Activated naive CD8-positive, alpha-beta T cell treated with anti-CD3 and anti-CD28 coated beads, Interleukin-2, amount 50 U/mL, for 16 hours (primary cell): ENCODE data around the gene SLC12A7.
"Not testable (repeated sequence)": the region's sequence is repeated elsewhere in the genome, so short reads cannot be mapped to it uniquely, and the experiment has no call there.

Source experiments
- DNase-seq: peaks from one replicate; pipeline ENCODE4 v3.0.0-alpha.2; 2020; ENCODE audit warnings: low read depth, low spot score

The SLC12A7 gene

DNA sequence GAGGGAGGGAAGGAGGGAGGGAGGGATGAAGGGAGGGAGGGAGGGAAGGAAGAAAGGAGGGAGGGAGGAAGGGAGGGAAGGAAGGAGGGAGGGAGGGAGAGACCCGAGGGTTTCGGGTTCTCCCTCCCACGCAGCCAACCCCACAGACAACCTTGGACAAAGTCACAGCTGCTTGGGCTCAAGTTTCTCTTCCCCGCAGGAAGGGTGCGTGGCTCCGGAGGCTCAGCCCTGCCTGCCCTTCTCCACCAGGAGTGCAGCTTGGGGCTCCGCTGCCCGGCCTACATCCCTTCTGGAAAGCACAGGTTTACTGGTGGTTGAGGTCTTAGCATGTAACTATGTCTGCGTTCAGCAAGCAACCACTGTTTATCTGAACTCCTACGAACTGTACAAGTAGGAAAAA, 15.0 kb downstream of the SLC12A7 start:
- DNase-seq, result no peak

DNA sequence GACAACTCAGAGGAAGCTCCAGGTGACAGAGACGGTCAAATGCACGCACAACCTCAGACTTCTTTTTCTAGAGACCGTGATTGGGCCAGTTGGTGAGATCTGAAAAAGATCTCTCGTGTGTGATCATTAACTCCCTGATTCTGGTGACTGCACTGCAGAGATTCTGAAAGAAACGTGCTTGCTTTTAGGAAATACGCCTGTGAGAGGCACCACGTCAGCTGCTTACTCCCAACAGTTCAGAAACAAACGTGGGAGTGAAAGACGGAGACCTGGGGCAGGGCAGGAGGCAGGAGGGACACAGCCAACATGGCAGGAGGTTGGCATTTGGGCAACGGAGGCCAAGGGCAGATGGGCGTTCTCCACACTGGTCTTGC, 15.9 kb downstream of the SLC12A7 start:
- no peak for DNase-seq

DNA sequence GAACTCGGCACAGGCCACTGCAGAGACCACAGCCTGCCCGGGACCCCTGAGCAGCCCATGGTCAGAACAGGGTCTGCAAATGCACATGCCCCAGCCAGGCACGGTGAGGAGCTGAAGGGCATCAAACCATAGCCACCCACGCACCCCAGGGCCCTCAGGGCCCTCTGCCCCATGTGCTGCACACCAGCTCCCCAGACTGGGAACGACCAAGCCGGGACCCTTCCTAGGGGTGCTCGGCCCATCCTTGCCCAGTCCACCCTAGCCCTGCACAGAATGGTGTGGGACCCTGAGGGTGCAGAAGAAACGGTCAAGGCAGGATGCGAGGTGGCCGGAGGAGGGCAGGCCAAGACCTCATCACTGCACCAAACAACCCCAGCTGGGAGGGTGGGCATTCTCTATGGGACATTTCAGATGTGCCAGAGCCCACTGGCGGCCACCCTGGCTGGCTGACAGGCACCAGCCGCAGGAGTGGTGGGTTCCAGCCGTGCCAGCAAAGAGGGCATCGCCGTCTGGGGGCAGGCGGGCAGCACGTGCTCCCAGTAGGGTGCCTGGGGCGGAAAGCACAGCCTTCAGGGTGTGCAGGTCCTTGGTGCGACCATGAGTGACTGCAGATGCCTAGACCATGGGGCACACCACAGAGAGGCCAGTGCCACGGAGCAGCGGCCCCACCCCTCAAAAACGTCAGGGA, 16.4 kb downstream of the SLC12A7 start:
- no peak for DNase-seq

DNA sequence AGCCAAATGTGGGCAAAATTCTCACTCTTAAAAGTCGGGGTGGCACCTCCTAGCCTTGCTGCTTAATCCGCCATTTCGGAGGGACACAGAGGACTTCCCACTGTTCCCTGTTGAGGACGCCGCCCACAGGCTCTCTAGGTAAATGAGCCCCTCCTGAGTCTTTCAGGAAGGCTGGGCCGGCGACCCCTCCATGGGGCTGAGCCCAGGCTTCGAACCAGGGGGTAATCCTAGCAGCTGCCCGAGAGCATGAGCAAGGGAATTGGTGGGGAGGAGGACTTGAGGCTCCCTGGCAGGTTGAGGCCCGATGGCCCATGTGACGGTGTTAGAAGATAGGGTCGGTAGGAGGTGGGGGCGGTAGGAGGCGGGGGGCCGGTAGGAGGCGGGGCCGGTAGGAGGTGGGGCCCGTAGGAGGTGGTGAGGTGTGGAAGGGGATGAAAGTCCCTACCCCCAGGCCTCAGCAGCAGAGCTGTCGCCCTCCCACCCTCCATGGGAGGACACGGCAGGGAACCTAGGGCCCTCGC, 17.1 kb downstream of the SLC12A7 start:
- no peak for DNase-seq

DNA sequence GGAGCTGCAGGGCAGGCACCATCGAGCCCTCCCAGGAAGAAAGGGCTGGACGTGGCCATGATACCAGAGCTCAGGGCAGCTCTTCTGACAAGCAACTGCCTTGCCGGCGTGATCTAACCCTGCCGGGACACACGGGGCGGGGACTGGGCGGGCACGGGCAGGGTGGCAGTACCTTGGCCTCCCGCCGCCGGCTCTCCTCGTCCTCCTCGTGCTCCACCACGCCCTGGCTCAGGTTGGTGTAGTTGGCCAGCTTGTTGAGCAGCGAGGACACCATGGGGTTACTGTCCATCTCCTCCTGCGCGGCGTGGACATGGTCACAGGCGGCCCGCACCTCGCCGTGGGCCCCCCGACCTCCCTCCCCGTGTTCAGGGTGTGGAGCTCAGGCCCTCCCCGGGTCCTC, 18.5 kb downstream of the SLC12A7 start:
- DNase-seq, result no peak

DNA sequence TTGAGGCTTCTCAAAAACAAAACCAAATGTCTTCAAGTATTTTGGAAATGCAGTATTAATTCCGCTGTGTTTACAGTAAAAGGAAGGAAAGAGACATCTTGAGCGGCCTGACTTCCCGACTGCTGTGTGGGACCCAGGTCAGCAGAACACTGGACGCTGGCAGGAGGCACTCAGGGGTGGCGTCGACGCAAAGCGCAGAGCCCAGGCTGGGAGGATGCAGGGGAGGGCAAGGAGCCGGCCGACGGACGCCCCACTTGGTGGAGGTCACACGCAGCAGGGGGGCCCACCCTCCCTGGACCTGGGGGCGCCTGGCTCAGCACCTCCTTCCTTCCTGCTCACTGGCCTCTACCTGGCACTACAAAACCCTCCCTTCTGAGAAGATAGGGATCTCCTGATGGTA, 19.7 kb downstream of the SLC12A7 start:
- DNase-seq, result no peak

DNA sequence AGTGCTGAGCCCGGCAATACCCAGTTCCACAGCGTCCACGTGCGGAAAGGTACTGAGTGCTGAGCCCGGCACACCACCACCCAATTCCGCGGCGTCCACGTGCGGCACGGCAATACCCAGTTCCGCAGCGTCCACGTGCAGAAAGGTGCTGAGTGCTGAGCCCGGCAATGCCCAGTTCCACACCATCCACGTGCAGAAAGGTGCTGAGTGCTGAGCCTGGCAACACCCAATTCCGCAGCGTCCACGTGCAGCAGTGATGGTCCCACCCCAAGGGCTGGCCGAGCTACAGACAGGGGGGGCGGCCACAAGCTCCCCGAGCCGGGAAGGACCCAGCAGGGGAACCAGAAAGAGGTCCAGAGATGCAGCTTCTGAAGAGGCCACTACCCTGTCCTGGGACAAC, 20.2 kb downstream of the SLC12A7 start:
- no peak for DNase-seq

DNA sequence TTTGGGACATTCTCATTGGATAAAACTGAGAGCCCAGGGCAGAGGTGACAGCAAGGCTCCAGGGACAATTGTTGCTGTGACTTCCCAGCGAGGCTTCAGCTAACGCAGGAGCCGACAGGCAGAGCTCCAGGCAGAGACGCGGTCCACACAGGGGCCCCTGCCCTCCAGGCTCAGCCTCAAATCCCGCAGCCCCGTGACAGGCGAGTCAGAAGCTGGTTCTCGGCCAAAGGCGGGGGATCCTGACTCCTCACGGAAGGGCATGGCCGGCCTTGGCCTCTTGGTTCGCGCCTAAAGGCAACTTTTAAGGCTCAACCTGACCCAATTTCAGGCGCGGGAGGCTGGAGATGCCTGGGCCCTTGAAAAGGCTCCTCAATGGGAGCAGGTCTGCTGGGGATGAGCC, 21.3 kb downstream of the SLC12A7 start:
- no peak for DNase-seq

DNA sequence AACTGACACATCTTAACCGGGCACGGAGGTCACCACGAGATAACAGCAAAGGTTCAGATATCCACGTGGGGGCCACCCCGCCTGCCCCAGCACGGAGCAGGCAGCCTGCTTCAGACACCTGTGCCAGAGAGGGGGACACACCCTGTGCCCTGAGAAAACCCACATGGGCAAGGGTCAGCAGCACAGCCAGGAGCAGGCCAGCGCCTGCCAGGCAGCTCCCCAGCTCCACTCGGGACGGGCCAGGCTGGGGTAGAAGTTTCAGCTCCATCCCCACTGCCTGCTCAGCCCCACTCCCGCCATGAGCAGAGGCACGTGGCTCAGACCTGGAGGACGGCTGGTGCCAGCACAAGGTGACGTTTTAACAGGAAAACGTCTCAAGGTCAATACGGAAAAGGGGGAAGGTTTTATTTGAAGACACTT, 22.2 kb downstream of the SLC12A7 start:
- DNase-seq, result no peak

DNA sequence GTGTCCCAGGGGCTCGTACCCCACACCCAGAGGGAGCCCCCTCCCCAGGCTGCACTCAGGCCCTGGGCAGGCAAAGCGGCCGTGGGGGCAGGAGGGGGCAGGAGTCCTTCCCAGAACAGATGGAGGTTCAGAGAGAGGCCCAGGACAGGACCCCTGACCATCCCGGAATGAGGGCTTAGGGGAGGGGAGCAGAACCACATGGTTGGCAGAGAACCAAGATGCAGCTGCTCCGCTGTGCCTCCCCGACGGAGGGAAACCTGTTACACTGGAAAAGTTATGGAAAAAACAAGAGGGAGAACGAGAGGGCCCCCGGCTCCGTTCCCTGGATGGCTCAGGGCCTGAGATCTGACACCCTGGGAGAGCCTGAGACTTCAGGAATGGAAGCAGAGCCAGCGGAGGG, 22.7 kb downstream of the SLC12A7 start:
- no peak for DNase-seq

DNA sequence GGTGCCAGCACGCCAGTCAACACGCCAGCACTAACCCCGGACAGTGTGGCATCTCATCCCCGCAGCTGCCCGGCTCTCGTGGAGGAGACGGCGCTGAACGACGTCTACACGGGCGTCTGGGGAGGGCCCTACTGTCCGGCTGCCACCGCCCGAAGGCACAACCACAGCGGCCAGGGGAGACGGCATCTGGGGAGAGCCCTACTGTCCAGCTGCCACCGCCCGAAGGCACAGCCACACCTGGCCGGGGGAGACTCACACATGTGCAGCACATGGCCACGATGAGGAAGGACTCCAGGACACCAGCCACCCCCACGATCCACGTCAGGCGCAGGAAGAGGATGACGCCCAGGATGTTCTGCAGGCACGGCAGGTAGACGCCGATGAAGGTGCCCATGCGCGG, 23.1 kb downstream of the SLC12A7 start:
- no peak for DNase-seq

DNA sequence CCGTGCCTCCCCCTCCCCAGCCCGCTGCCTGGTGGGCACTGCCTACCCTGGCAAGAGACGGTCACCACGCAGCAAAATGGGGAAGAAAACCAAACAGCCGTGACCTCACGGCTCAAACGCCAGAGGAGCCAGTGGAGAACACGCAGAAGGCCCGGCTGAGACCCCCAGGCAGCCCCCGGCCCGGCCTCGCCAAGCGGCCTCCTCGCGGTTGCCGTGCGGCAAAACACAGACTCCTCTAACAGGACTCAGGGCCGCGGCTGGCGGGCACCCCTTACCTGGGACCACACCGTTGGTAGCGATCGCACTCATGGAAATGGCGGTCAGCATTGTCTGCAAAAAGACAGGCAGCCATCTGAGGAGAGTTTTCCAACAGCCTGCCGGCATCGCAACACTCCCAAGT, 23.8 kb downstream of the SLC12A7 start:
- no peak for DNase-seq

DNA sequence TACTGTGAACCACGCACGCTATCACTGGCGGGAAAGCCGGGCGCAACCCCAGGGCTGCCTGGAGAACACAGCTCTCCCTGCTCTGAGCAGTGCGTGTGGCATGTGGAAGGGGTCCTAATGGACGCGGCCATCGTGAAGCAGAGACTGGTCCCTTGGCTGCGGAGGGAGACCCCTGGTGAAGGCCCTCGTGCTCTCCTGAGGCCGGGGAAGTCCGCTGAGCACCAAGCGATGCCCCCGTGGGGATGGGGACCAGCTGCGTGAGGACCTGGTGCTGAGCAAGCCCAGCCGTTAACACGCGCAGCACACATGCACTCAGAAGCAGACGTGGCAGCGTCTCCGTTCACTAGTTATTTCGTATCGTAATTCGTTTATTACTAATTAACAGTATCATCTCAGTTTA, 24.4 kb downstream of the SLC12A7 start:
- no peak for DNase-seq

DNA sequence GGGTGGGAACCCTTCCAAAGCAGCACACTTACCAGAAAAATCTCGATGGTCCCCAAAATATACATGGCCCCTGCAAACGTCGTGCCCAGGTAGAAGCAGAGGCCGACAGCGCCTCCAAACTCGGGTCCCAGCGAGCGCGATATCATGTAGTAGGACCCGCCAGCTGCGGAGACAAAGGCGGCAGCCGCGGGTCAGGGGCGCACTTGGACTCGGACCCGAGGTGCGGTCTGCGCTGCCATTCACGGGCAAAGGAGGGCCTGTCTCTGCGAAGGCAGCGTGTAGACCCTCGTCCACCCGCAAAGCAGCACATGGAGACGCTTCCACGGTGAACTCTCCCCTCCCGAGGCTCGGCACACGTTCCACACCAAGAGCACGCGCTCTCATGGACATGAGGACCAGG, 25.0 kb downstream of the SLC12A7 start:
- no peak for DNase-seq

DNA sequence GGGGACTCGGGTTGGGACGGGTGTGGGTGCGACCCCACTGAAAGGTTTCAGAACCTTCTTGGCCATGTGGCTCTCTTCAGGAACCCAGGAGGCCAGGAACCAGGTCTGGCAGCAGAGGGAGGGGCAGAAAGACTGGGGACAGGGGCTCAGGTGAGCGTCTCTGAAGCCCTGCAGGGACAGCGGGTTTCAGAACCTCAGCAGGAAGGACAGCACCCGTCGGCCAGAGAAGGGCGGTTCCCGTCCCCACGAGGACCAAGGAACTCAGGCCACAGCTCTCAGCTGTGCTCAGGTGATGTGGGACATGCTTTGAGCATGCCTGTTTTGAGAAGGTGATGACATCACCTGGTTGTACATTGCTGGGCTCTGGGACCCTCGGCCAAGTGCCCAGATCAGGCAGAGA, 25.7 kb downstream of the SLC12A7 start:
- DNase-seq, result no peak

DNA sequence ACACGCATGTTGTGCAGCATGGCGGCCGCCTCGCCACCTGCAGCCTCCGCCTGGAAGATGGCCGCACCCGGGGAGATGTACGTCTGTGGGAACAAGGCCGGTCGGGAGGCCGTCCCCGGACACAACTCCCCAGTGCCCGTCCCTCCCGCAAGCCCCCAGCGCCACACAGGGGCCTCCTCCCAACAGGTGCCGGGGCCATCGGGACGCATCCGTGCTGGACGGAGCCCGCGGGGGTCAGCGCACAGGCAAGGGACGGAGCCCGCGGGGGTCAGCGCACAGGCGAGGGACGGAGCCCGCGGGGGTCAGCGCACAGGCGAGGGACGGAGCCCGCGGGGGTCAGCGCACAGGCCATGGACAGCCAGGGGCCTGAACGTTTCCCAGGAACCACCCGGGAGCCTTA, 26.5 kb downstream of the SLC12A7 start:
- no peak for DNase-seq

DNA sequence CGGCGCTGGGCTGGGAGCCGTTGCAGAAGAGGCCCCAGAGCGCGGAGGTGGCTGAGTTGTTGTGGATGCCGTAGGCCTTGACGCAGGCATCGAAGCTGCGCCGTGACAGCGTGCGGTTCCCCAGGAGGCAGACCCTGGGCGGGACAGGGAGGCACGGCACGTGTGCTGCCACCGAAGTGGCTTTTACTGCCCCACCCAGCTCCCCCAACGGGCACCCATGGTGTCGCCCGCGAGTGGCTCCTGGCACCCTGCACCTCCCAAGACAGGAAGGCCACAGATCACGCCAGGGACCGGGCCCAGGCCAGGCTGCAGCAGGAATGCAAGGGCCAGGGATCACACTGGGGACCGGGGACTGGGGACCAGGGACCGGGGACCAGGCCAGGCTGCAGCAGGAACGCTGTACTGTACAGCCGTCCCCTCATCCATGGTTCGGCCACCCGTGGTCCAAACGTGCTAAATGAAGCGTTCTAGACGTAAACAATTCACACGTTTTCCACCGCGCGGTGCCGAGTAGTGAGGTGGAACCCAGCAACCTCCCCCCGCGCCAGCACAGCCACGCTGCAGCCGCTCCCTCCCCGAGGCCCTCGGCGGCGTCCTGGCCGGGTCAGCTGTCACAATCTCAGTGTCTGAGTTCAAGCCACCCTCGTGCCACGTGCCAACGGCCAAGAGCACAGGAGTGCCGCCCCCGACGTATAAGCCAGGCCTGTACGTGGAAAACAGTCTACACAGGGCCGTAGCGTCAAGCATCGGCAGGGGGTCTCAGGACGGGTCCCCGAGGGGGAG, 27.8 kb downstream of the SLC12A7 start:
- no peak for DNase-seq

DNA sequence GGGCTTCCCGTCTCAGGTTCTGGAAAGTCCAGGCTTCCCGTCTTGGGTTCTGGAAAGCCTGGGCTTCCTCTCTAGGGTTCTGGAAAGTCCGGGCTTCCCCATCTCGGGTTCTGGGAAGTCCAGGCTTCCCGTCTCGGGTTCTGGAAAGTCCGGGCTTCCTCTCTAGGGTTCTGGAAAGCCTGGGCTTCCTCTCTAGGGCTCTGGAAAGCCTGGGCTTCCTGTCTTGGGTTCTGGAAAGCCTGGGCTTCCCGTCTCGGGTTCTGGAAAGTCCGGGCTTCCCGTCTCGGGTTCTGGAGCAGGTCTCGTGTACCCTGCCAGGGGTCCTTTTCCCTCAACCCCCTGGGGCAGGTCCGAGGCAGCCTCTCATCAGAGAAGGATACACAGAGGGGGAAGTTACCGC, 28.8 kb downstream of the SLC12A7 start:
- DNase-seq, result not testable (repeated sequence)

DNA sequence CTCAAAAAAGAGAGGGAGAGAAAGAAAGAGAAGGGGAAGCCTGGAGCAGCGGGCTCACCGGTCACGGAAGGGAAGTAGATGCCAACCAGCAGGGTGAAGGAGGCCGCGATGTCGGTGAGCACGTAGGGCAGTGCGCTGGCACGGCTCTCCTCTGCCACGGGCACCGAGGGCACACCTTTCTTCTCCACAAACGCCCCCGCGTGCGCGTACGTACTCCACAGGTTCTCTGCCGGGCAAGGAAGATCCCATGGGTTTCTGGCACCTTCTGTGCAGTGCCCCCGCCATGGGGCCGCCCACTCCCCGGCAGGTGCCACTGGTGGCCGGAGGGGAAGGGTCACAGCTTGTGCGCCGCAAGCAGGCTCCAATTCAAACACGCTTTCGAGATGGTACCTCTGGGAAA, 30.3 kb downstream of the SLC12A7 start:
- DNase-seq, result no peak

DNA sequence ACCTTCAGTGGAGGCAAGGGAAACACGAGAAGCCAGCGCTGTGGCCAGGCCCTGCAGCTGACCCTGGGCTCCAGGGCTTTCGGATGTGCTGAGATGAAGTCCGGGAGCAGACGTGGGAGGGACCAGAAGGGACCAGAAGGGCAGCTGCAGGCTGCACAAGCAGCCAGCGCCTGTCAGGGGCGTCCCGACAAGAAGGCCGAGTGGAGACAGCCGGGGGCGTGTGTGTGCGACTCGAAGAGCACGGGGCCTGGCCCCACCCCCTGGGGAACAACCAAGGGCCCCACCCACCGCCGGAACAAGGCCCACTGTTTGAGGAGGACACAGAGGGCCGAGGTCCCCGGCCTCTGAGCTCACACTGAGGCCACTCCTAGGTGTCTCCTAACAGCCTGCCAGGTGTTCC, 31.4 kb downstream of the SLC12A7 start:
- DNase-seq, result no peak

DNA sequence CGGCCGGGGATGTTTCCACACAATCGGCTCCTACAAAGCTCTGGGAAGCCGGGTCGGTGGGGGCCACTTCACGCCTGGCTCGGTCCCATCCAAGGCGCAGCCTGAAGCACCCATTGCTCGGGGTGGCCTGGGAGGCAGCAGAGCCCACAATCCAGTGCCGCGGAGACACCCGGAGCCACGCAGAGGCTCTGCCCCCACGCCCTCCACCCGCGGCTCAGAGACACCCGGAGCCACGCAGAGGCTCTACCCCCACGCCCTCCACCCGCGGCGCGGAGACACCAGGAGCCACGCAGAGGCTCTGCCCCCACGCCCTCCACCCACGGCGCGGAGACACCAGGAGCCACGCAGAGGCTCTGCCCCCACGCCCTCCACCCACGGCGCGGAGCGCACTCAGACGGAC, 31.9 kb downstream of the SLC12A7 start:
- DNase-seq, result no peak

DNA sequence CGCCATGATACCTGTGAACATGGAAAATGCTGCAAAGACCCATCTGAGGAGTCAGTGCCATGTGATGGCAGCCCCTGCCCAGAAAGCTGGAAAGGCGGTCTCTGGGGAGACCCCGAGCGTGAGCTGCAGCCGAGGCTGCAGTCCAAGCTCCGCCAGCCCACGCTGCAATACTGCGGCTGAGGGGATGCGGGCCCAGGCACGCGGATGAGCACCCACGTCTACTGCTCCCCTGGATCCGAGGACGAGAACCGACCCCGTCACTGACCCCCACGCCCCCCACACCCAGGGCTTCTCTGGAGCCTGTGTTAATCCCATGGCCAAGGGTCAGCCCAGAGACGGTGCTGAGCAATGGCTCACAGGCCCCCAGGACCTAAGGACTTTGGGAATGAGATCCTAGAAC, 32.4 kb downstream of the SLC12A7 start:
- DNase-seq, result no peak

DNA sequence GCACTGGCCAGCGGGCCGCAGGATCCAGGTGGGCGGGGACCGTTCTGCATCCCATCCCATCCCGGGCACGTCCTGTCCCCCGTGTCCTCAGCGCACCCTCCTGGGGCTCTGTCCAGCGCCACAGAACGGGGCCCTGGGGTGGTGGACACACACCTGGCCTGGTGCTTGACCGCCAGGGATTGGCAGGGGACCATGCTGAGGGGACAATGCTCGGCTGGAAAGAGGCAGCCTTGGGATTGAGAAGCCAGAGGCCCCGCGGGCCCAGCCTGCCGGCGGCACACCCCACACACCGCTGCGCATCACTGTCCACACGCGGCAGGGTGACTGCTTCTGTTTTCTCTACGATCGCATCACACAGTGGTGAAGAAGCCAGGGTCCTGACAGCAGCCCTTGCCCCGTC, 33.0 kb downstream of the SLC12A7 start:
- no peak for DNase-seq
